HS-27A (cell line): Measurements from ENCODE around the gene GMEB2.

Experiments
- DNase-seq: peaks from one replicate; pipeline ENCODE4 v3.0.0-alpha.2; 2012; ENCODE audit warnings: low read depth, missing footprints

Gene GMEB2

DNA sequence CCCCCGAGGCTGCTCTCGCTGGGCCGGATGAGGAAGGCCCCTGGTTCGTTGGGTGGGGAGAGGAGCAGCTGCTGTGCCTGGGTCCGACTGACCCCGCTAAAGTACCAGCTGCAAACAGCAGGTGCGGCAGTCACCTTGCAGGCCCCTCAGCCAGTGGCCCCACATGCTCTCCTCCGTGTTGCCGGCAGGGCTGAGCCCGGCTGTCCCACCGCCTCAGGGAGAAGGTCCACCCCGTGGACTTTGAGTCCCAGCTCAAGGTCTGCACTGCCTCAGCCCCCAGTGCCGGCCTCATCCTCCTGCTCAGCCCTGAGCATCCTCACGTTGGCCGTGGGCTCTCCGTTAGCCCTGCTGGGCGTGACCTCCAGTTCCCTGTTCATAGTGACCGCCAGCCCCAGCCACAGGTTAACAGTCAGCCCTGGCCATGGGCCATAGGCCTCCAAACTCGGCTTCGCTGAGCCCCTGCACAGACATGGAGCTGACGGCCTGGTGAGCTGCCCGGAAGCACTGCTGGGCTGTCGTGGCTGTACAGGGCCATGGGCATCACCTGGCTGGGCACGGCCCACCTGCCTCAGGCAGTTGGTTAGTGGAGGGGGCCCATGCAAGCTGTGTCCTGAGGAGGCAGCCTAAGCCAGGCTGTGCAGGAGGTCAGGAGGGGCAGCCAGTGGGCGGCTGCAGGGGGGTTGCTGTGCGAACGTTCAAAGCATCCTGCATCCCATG lies 82.5 kb downstream of the GMEB2 start:
- no peak for DNase-seq

- DNase-seq = no peak
Measured at GRCh38 chr20:63543733-63544132, 83.2 kb downstream of the GMEB2 start.

DNA sequence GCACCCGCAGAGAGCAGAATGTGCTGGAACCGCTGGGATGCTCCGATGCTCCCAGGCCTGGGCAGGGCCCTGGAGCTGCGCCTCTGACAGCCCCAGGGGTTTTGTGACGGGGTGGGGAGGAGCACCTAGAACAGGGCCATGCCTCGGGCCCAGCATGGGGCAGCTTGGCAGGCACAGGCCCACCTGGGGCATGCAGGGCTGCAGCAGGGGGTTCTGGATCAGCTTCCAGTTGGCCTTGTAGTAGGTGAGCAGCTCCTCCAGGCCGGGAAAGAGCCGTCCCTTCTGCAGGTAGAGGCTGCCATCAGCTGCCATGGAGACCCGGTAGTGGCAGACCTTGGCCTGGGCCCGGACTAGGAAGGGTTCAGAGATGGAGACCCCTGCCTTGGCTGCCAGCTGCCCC lies 83.8 kb downstream of the GMEB2 start:
- DNase-seq = no peak

DNA sequence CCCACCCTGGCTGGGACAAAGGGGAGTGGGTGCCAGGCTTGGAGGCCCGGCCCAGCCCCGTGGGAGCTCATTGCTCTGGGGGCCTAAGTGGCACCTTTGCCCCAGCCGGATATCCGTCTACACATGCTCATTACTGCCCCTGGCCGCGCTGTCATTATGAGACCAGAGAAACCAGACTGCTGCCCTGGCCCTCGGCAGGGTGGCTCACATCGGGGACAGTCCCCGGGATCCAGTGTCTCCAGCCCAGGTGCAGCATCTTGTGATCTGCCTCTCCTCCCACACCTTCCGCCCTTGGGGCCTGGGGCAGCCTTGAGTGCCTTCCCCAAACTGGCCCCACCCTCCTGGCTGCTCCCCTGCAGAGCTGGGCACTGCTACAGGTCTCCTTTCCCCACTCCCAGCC lies 84.2 kb downstream of the GMEB2 start:
- no peak for DNase-seq

GRCh38 chr20:63542031-63542559 lies 84.8 kb downstream of the GMEB2 start:
- no peak for DNase-seq

DNA sequence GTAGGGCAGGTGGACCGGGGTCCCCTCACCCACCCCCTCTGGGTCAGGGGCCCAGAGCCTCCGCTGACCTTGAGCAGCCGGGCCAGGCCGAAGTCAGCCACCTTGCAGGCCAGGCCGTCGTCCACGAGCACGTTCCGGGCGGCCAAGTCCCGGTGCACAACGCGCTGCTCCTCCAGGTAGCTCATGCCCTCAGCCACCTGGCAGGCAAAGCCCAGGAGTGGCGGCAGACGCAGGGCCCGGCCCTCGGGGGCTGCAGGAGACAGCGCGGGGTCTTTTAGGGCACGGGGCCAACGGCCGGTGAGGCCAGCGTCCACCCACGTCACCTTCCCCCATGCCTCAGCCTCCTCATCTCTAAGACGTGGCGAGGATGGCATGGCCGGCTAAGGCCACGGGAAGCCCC lies 85.5 kb downstream of the GMEB2 start:
- no peak for DNase-seq

DNA sequence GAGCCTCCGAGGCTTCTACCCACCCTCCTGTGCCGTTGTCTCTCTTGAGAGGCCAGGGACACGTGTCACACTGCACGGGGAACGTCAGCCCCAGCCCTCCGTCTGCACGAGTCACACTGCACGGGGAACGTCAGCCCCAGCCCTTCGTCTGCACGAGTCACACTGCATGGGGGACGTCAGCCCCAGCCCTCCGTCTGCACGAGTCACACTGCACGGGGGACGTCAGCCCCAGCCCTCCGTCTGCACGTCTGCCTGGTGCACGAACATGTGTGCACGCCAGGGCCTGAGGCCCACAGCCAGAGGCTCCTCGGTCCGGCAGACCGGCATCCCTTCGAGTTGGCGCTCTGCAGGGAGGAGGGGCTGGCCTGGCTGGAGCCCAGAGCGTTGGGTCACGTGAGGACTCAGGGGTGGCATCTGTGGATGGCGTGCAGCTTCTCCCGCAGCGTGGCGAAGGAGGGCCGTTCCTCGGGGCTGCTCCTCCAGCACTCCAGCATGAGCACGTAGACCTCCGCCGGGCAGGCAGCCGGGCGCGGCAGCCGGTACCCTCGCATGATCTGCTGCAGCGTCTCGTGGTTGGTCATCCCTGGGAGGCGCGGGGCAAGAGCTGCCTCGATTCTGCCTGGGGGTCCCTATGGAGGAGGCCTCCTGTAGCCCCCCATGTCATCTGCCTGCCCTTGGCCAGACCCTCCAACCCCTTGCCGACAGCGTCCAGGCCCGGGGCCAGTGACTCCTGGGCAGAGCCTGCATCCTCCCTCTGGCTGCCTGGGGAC lies 86.3 kb downstream of the GMEB2 start:
- no peak for DNase-seq

DNA sequence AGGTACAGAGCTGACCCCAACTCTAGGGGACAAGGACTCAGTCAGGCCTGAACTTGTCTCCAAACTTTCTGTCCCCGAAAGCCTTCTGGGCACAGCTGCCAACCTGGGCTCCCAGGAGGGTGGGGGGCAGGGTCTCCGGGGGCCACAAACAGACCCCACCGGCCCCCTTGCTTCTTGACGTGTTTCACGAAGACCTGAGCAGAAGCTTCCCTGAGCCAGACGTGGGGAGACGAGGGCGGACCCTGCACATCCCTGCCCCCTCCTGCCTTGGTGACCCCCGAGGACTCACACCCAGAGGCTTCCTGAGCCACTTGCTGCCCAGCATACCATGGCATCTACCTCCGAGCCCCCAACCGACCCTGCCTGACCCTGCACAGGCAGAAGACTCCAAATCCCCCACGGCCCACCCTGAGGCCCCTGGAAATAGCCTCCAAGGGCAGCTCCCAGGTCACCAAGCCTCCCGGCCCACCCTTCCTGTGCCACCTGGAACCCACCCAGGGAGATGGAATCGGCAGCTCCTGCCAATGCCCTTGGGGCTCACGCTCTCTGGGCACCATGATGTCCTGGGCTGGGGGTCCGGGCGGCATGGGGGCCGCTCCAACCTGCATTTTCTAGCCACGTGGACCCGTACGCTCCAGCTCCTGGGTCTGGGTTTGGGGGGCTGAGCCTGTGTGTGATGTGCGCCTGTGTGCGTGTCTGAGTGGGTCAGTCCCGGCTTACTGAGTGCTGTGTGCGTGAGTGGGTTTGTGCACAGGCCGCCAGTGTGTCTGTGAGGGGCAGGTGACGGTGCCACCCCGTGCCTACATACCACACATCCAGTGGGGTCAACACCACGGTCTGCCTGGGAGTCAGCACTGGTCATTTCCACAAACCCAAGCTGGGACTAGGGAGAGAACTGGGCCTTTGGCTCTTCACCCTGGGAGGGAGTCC lies 87.2 kb downstream of the GMEB2 start:
- no peak for DNase-seq

DNA sequence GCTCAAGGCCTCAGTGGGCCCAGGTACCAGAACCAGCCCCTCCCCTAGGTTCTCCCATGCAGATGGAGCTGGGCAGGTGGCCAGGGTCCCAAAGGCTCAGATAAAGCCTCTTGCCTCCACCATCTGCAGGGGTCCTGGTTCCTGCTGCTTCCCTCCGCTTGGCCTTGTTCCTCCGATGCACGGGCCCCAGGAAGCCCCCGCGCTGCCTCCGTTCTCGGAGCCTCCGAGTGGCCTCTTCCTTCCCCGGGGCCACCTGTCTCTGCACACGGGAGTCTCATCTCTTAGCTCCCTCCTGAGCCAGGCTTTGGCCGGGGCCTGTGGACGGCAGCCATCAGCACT lies 87.8 kb downstream of the GMEB2 start:
- DNase-seq = no peak

GRCh38 chr20:63538204-63539091 lies 88.5 kb downstream of the GMEB2 start:
- DNase-seq = peak; percentile 38
